ENCODE measurements around the gene FOLR2. TPM values are rescaled to one million over a fixed set of nuclear protein-coding genes. Genes with fewer than 3 reads are reported as not detected.
"Not testable (repeated sequence)": the region's sequence is repeated elsewhere in the genome, so short reads cannot be mapped to it uniquely, and the experiment has no call there.

FOLR2 gene
- total RNA-seq, 1 experiment from 2014 or later, result not detected

- DNase-seq (ENCODE audit: low spot score), result no peak
Measured at GRCh38 chr11:72240461-72241290, 24.1 kb downstream of the FOLR2 start.

GRCh38 chr11:72241291-72241781 lies 24.7 kb downstream of the FOLR2 start:
- no peak for DNase-seq (ENCODE audit: low spot score)

GRCh38 chr11:72242141-72242540 lies 25.5 kb downstream of the FOLR2 start:
- no peak for DNase-seq (ENCODE audit: low spot score)

- DNase-seq (ENCODE audit: low spot score), result no peak
Measured at GRCh38 chr11:72243173-72244059, 26.8 kb downstream of the FOLR2 start.

- no peak for DNase-seq (ENCODE audit: low spot score)
Measured at GRCh38 chr11:72244060-72244360, 27.4 kb downstream of the FOLR2 start, which contains the start of gene PHOX2A. TSS of gene PHOX2A (minus strand) at chr11:72244176. CDS start at chr11:72244004, 172 bp downstream.

- DNase-seq (ENCODE audit: low spot score), result no peak
Measured at GRCh38 chr11:72244361-72245262, 28.0 kb downstream of the FOLR2 start.

GRCh38 chr11:72245263-72245816 lies 28.7 kb downstream of the FOLR2 start:
- no peak for DNase-seq (ENCODE audit: low spot score)

- no peak for DNase-seq (ENCODE audit: low spot score)
Measured at GRCh38 chr11:72247584-72247983, 31.0 kb downstream of the FOLR2 start.

GRCh38 chr11:72249961-72250360 lies 33.4 kb downstream of the FOLR2 start:
- no peak for DNase-seq (ENCODE audit: low spot score)

GRCh38 chr11:72250661-72251464 lies 34.3 kb downstream of the FOLR2 start:
- no peak for DNase-seq (ENCODE audit: low spot score)

GRCh38 chr11:72251614-72252013 lies 35.0 kb downstream of the FOLR2 start:
- DNase-seq (ENCODE audit: low spot score), result no peak

- DNase-seq (ENCODE audit: low spot score), result no peak
Measured at GRCh38 chr11:72253392-72253791, 36.8 kb downstream of the FOLR2 start.

- no peak for DNase-seq (ENCODE audit: low spot score)
Measured at GRCh38 chr11:72254299-72254993, 37.9 kb downstream of the FOLR2 start.

GRCh38 chr11:72257570-72257969 lies 41.0 kb downstream of the FOLR2 start:
- DNase-seq (ENCODE audit: low spot score), result no peak

GRCh38 chr11:72259490-72259889 lies 42.9 kb downstream of the FOLR2 start:
- DNase-seq (ENCODE audit: low spot score), result no peak

GRCh38 chr11:72260574-72260973 lies 44.0 kb downstream of the FOLR2 start:
- DNase-seq (ENCODE audit: low spot score), result no peak

GRCh38 chr11:72263361-72263760 lies 46.8 kb downstream of the FOLR2 start:
- DNase-seq (ENCODE audit: low spot score), result peak; percentile 62

- DNase-seq (ENCODE audit: low spot score), result no peak
Measured at GRCh38 chr11:72265951-72266350, 49.4 kb downstream of the FOLR2 start.

- not testable (repeated sequence) for DNase-seq (ENCODE audit: low spot score)
Measured at GRCh38 chr11:72266960-72267359, 50.4 kb downstream of the FOLR2 start.
